ENCODE data around the gene MTRF1L.
"Not testable (repeated sequence)": the region's sequence is repeated elsewhere in the genome, so short reads cannot be mapped to it uniquely, and the experiment has no call there.

Gene MTRF1L

GRCh38 chr6:152966168-152966894 lies 36.2 kb downstream of the MTRF1L start:
- not testable (repeated sequence) for DNase-seq

- no peak for DNase-seq
Observed at GRCh38 chr6:152959333-152959732, 43.2 kb downstream of the MTRF1L start.

GRCh38 chr6:152957796-152958195 lies 44.7 kb downstream of the MTRF1L start:
- DNase-seq = no peak

GRCh38 chr6:152954443-152954842 lies 48.1 kb downstream of the MTRF1L start:
- no peak for DNase-seq

DNA sequence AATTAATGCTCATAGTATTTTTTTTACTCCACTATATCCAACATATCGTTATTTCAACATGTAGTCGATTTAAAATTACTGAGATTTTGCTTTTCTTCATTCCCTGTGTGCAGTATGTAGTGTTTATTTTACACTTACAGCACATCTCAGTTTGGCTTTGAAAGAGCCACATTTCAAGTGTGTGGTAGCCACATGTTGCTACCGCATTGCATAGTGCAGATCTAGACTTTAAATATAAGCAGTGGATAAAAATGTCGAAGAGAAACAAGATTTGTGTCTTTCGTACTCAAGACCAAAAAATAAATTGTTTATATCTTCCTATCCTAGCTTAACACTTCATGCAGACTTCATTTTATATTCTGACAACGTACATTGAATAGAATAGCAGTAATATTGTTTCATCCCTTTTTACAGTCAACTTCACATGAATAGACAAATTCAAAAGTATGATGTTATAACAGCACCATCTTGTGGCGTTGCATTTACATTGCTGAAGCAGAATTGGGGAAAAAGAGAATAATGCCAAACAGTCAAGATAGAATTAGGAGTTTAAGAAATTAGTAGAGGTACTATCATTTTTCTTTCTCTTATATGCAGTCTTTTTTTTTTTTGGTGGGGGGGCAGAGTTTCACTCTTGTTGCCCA lies 49.5 kb downstream of the MTRF1L start:
- DNase-seq = no peak

GRCh38 chr6:152952045-152952444 lies 50.5 kb downstream of the MTRF1L start:
- no peak for DNase-seq

- DNase-seq = no peak
Observed at GRCh38 chr6:152950240-152950639, 52.3 kb downstream of the MTRF1L start.

- DNase-seq = no peak
Observed at GRCh38 chr6:152948150-152948768, 54.2 kb downstream of the MTRF1L start.

- DNase-seq = no peak
Observed at GRCh38 chr6:152946995-152947394, 55.5 kb downstream of the MTRF1L start.

GRCh38 chr6:152946484-152946883 lies 56.0 kb downstream of the MTRF1L start:
- no peak for DNase-seq

GRCh38 chr6:152943260-152943897 lies 59.1 kb downstream of the MTRF1L start:
- DNase-seq = no peak

DNA sequence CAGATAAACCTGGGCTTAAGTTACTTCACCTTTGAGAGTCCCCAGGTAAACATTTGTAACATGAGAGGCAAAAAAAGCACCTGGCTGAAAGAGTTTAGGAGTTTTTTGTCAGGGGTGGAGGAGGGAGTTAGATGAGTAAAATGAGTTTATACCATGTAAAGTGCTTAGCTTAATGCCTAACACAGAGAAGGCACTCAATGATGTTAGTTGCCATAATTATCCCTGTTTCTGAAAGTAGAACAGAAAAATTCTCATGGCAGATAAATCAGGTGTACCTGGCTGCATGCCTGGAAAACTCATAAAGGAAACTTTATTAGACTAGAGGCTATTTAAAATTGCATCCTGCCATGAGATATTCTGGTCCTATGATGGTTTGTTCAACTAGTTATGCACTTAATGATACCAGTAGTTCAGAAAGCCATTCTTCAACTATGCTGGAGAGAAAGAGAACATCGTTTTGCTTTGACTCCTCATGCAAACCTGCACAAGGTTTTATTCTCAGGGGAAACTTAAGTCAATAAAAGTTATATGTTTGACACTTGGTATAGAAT lies 60.1 kb downstream of the MTRF1L start:
- no peak for DNase-seq

DNA sequence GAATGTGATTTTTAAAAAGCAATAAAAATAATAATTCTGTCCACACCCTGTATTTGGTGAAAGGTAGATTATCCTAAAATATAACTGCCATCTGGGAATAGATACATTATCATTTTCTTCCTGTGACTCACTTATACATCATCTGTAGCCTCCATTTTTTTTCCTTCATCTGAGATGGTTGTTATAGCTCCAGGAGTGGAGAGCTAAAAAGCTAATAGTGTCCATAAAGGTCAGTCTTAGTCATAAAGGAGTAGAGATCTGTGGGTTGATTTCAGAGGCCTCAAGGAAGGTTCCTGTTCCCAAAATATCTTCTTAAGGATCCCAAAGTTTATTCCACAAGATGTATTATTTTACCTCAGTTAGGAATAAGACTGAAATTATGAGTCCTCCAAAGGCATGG lies 60.8 kb downstream of the MTRF1L start:
- DNase-seq = no peak

Data from activated CD4-positive, alpha-beta T cell treated with anti-CD3 and anti-CD28 coated beads, Interleukin-2, amount 50 U/mL, for 4 hours (primary cell).